Colonic mucosa (tissue), 4 donors: ENCODE results near the gene YEATS2. TPM values are rescaled to one million over a fixed set of nuclear protein-coding genes. Genes with fewer than 3 reads are reported as not detected.

Source experiments
- DNase-seq: peaks from one replicate; pipeline ENCODE4 v3.0.0-alpha.2; 2020
- H3K27ac ChIP-seq: fragments of 200-600 bp; one replicate; pipeline ENCODE4 v1.8.0; 2021
- H3K27me3 ChIP-seq: fragments of 200-600 bp; one replicate; pipeline ENCODE4 v1.8.0; 2021
- H3K36me3 ChIP-seq: fragments of 200-600 bp; one replicate; pipeline ENCODE4 v1.8.0; 2021
- H3K4me1 ChIP-seq: fragments of 200-600 bp; one replicate; pipeline ENCODE4 v1.8.0; 2021; ENCODE audit warnings: mild to moderate bottlenecking
- H3K4me3 ChIP-seq: fragments of 200-600 bp; one replicate; pipeline ENCODE4 v1.8.0; 2021
- H3K9ac ChIP-seq, 2 donors: one replicate each; pipeline ENCODE4 v1.7.0; 2013; ENCODE audit warnings: control low read depth in 2 of 2, low read depth in 2 of 2, low read length in 2 of 2
- H3K9me3 ChIP-seq: fragments of 200-600 bp; one replicate; pipeline ENCODE4 v1.8.0; 2021
- CTCF ChIP-seq: fragments of 200-600 bp; IDR thresholded peaks from one replicate; pipeline ENCODE4 v1.8.0; 2022; ENCODE audit warnings: antibody characterized with exemption, mild to moderate bottlenecking
- intact Hi-C: fragments of 100-400 bp; cut with DNase I; formaldehyde crosslinking; loops from one replicate; pipeline ENCODE4 v1.14.1; 2022
- total RNA-seq, 2 donors: library from RNA; stranded (reverse); fragmentation: NEBNext Ultra II Directional in 1 of 2; extraction: Animal tissue kit (Norgen Biotek cat#: 25700) in 1 of 2; gene quantifications; one replicate each; pipeline ENCODE4 v1.2.1, GENCODE V29; 2021
- donor health status: healthy.
- donor health status: DM: no; HTN: no; CAD: no.
- donor health status: DM: no; HTN: no; CAD: no.

The YEATS2 gene
- total RNA-seq, 2 donors from 2014 or later, result 17.3 to 25.2 TPM

GRCh38 chr3:183692436-183692835, 5.2 kb upstream of the YEATS2 start:
- no peak for TF ChIP-seq CTCF
- no peak for DNase-seq
- Histone ChIP-seq H3K9ac (no peak overlapping the region), H3K4me3 (no peak overlapping the region), H3K27me3 (no peaks in the 10 kb centered on the region), H3K9me3 (no peaks in the 10 kb centered on the region), H3K27ac (no peak overlapping the region), H3K36me3 (no peaks in the 10 kb centered on the region), H3K4me1 (no peaks in the 10 kb centered on the region)
- intact Hi-C loops, result loop anchor here (10.0 kb wide), 1 partner anchor 48 kb away; no protein-coding TSS in a partner anchor

DNA sequence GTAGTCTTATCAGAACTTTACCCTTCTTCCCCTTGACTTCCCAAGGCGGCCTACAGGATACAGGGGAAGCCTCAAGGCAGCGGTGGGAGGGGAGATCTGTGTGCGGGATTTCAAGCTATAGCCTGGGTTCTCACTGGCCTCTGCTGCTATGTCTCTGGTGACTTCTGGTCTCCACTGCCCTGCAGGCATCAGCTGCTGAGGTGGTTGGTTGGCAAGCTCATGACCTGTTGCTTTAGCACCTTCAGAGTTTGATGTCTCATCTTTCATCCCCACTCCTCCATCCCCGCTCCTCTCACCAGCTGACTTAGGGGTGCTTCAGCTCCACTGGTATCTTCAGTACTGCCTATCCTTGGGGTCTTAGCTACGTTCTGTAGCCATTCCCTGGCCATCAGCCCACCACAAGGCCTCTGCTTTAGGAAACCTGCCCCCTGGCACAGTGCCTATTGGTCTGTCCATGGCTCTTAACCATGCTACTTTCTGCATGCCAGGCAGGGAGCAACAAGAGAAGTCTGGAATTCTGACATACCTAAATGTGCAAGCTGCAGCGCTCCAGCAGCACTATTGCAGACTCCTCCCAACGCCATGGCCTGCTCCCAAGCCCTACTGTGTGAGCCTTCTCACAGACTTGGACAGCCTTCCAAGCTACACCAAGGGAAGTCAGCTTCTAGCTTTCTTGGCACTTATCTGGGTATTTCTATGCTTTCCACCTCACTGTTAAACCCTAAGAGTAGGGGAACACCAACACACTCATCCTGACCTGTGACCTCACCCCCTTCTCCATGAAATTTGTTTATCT, 1.8 kb upstream of the YEATS2 start:
- Histone ChIP-seq H3K9me3 (no peaks in the 10 kb centered on the region), H3K36me3 (no peaks in the 10 kb centered on the region), H3K4me1 (no peaks in the 10 kb centered on the region), H3K9ac (no peak overlapping the region), H3K27me3 (no peaks in the 10 kb centered on the region), H3K27ac (no peak overlapping the region), H3K4me3 (no peak overlapping the region)
- intact Hi-C loops, result loop anchor here (10.0 kb wide), 1 partner anchor 51 kb away; no protein-coding TSS in a partner anchor
- no peak for DNase-seq
- TF ChIP-seq CTCF, result no peak

DNA sequence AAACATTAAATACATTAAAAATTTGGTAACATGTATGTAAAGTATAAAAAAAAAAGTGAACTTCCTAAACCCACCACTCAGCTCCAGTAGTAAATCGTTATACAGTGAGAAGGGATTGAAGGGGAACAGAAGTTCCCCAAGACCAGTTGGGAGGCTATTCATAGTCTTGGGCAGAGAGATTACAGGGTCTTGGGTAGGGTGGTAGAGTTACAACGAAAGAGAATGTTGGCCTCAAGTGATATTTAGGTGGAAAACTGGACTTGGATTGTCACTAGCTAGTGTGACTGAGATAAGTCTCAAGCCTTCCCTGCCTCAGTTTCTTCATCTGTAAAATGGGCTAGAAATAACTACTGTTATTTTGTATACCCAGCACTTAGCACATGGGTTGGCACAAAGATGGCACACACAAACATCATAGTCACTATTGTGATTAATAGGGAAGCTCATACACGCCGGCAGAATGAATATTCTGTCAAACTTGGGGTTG, 431 bp upstream of the YEATS2 start:
- peak overlapping the region; percentile 26 to 69 for H3K9ac ChIP-seq

GRCh38 chr3:183698318-183698751, 738 bp downstream of the YEATS2 start:
- peak; percentile 35 for DNase-seq
- H3K9ac ChIP-seq, result peak overlapping the region; percentile 92 to 98
- H3K36me3 ChIP-seq, result no peaks in the 10 kb centered on the region
- H3K27ac ChIP-seq, result peak overlapping the region; percentile 76
- no peak for TF ChIP-seq CTCF
- no peaks in the 10 kb centered on the region for H3K4me1 ChIP-seq
- peak overlapping the region; percentile 97 for H3K4me3 ChIP-seq
- intact Hi-C loops, result loop anchor here (10.0 kb wide), 1 partner anchor 54 kb away; no protein-coding TSS in a partner anchor
- no peaks in the 10 kb centered on the region for H3K9me3 ChIP-seq
- no peaks in the 10 kb centered on the region for H3K27me3 ChIP-seq

More for the DNA sequence above, 431 bp upstream of the YEATS2 start:
- H3K4me1 ChIP-seq, result no peaks in the 10 kb centered on the region
- no peaks in the 10 kb centered on the region for H3K9me3 ChIP-seq
- intact Hi-C loops, result loop anchor here (10.0 kb wide), 1 partner anchor 52 kb away; no protein-coding TSS in a partner anchor
- H3K4me3 ChIP-seq, result peak overlapping the region; percentile 97
- DNase-seq, result no peak
- H3K27ac ChIP-seq, result no peak overlapping the region
- no peaks in the 10 kb centered on the region for H3K27me3 ChIP-seq
- no peak for TF ChIP-seq CTCF
- no peaks in the 10 kb centered on the region for H3K36me3 ChIP-seq

- no peak for TF ChIP-seq CTCF
Measured at GRCh38 chr3:183698756-183699155, 1.2 kb downstream of the YEATS2 start.

More at GRCh38 chr3:183698756-183699155, 1.2 kb downstream of the YEATS2 start:
- H3K4me1 ChIP-seq, result no peaks in the 10 kb centered on the region
- H3K4me3 ChIP-seq, result peak overlapping the region; percentile 97
- intact Hi-C loops, result loop anchor here (10.0 kb wide), 1 partner anchor 54 kb away; no protein-coding TSS in a partner anchor
- no peaks in the 10 kb centered on the region for H3K9me3 ChIP-seq
- peak overlapping the region; percentile 7 to 92 for H3K9ac ChIP-seq
- no peaks in the 10 kb centered on the region for H3K27me3 ChIP-seq
- DNase-seq, result peak; percentile 38
- peak overlapping the region; percentile 76 for H3K27ac ChIP-seq
- H3K36me3 ChIP-seq, result no peaks in the 10 kb centered on the region
